Measurements from ENCODE around the gene H2BK1. TPM values are rescaled to one million over a fixed set of nuclear protein-coding genes. Genes with fewer than 3 reads are reported as not detected.

H2BK1 gene
- total and polyA plus RNA-seq, 2 of the 13 experiments (the other 11 are each of a cell fraction or from before 2014, with no cell fraction given) = not detected

DNA sequence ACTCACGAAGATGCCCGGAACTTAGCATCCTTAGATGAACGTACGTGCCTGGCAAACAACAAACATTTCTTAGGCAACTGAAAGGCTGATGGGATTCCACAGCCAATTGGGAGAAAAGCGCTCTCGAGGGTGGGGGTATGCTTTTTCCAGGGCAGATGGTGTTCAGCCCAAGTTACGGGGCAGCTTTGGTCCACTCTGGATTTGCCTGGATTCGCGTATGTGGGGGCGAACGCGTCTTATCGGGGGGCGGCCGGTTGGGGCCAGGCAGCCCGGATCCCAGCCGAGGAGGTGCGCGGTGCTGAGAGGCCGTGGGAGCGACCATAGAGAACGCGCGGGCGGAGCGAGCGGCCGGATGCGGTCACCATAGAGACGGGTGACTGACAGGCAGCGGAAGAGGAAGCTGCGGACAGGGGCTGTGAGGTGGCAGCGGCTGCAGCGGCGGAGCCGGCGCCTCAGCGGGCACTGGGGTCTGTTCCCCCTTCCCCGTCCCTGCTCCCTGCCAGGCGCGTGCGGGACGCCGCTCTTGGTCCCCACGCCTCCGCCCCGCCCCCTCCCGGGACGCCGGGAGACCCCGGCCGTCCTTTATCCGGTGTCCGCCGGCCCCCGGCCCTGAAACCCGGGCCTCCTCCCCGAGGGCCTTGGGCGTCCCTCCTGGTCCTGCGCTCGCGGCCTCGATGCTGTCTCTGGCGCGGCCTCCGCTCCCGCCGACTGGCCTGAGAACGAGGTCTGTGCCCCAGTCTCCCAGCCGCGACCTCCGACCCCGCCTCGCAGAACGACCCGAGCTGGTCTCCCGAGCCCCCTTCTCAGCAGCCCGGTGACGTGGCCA, 22.0 kb upstream of the H2BK1 start, which contains the start of gene CHPF2 (continued):
- TF ChIP-seq, protein P1, sequence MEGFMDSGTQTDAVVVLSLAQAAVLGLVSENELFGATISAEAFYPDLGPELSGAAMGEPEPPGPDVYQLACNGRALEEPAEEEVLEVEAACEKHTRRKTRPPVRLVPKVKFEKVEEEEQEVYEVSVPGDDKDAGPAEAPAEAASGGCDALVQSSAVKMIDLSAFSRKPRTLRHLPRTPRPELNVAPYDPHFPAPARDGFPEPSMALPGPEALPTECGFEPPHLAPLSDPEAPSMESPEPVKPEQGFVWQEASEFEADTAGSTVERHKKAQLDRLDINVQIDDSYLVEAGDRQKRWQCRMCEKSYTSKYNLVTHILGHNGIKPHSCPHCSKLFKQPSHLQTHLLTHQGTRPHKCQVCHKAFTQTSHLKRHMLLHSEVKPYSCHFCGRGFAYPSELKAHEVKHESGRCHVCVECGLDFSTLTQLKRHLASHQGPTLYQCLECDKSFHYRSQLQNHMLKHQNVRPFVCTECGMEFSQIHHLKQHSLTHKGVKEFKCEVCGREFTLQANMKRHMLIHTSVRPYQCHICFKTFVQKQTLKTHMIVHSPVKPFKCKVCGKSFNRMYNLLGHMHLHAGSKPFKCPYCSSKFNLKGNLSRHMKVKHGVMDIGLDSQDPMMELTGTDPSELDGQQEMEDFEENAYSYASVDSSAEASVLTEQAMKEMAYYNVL (CRISPR knock-in tag; IDR thresholded peaks at IDR 0.05; ENCODE audit: borderline replicate concordance) = peak; percentile 38; the same call in 1 of the 2 replicates
- TF ChIP-seq SRSF9 (IDR thresholded peaks at IDR 0.05; ENCODE audit: borderline replicate concordance, insufficient read depth, low read depth, low read length, poor library complexity, severe bottlenecking) (no peak), ZNF792 (CRISPR knock-in tag; IDR thresholded peaks at IDR 0.05) (peak; percentile 81; the same call in 1 of the 2 replicates), ZNF724P (CRISPR knock-in tag; IDR thresholded peaks at IDR 0.05; ENCODE audit: borderline replicate concordance) (no peak), EP300 (IDR thresholded peaks at IDR 0.05; ENCODE audit: low read depth in 2 of 2, low read length in 2 of 2) (no peak), EP300 (CRISPR knock-in tag; IDR thresholded peaks at IDR 0.05; ENCODE audit: borderline replicate concordance) (no peak), ZC3H13 (CRISPR knock-in tag; IDR thresholded peaks at IDR 0.05) (peak; percentile 74; the same call in 1 of the 2 replicates), ZNF768 (CRISPR knock-in tag; IDR thresholded peaks at IDR 0.05) (peak; percentile 32; the same call in 1 of the 2 replicates)
- TF ChIP-seq, protein P2, sequence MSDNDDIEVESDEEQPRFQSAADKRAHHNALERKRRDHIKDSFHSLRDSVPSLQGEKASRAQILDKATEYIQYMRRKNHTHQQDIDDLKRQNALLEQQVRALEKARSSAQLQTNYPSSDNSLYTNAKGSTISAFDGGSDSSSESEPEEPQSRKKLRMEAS (IDR thresholded peaks at IDR 0.05) = peak; percentile 38; the same call in 1 of the 2 replicates
- TF ChIP-seq, protein P3, sequence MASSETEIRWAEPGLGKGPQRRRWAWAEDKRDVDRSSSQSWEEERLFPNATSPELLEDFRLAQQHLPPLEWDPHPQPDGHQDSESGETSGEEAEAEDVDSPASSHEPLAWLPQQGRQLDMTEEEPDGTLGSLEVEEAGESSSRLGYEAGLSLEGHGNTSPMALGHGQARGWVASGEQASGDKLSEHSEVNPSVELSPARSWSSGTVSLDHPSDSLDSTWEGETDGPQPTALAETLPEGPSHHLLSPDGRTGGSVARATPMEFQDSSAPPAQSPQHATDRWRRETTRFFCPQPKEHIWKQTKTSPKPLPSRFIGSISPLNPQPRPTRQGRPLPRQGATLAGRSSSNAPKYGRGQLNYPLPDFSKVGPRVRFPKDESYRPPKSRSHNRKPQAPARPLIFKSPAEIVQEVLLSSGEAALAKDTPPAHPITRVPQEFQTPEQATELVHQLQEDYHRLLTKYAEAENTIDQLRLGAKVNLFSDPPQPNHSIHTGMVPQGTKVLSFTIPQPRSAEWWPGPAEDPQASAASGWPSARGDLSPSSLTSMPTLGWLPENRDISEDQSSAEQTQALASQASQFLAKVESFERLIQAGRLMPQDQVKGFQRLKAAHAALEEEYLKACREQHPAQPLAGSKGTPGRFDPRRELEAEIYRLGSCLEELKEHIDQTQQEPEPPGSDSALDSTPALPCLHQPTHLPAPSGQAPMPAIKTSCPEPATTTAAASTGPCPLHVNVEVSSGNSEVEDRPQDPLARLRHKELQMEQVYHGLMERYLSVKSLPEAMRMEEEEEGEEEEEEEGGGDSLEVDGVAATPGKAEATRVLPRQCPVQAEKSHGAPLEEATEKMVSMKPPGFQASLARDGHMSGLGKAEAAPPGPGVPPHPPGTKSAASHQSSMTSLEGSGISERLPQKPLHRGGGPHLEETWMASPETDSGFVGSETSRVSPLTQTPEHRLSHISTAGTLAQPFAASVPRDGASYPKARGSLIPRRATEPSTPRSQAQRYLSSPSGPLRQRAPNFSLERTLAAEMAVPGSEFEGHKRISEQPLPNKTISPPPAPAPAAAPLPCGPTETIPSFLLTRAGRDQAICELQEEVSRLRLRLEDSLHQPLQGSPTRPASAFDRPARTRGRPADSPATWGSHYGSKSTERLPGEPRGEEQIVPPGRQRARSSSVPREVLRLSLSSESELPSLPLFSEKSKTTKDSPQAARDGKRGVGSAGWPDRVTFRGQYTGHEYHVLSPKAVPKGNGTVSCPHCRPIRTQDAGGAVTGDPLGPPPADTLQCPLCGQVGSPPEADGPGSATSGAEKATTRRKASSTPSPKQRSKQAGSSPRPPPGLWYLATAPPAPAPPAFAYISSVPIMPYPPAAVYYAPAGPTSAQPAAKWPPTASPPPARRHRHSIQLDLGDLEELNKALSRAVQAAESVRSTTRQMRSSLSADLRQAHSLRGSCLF (CRISPR knock-in tag; IDR thresholded peaks at IDR 0.05; ENCODE audit: borderline replicate concordance) = no peak
- TF ChIP-seq, protein P4, sequence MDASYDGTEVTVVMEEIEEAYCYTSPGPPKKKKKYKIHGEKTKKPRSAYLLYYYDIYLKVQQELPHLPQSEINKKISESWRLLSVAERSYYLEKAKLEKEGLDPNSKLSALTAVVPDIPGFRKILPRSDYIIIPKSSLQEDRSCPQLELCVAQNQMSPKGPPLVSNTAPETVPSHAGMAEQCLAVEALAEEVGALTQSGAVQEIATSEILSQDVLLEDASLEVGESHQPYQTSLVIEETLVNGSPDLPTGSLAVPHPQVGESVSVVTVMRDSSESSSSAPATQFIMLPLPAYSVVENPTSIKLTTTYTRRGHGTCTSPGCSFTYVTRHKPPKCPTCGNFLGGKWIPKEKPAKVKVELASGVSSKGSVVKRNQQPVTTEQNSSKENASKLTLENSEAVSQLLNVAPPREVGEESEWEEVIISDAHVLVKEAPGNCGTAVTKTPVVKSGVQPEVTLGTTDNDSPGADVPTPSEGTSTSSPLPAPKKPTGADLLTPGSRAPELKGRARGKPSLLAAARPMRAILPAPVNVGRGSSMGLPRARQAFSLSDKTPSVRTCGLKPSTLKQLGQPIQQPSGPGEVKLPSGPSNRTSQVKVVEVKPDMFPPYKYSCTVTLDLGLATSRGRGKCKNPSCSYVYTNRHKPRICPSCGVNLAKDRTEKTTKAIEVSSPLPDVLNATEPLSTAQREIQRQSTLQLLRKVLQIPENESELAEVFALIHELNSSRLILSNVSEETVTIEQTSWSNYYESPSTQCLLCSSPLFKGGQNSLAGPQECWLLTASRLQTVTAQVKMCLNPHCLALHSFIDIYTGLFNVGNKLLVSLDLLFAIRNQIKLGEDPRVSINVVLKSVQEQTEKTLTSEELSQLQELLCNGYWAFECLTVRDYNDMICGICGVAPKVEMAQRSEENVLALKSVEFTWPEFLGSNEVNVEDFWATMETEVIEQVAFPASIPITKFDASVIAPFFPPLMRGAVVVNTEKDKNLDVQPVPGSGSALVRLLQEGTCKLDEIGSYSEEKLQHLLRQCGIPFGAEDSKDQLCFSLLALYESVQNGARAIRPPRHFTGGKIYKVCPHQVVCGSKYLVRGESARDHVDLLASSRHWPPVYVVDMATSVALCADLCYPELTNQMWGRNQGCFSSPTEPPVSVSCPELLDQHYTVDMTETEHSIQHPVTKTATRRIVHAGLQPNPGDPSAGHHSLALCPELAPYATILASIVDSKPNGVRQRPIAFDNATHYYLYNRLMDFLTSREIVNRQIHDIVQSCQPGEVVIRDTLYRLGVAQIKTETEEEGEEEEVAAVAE (CRISPR knock-in tag; IDR thresholded peaks at IDR 0.05; ENCODE audit: borderline replicate concordance) = peak; percentile 23; the same call in 1 of the 2 replicates
- TF ChIP-seq, protein P5, sequence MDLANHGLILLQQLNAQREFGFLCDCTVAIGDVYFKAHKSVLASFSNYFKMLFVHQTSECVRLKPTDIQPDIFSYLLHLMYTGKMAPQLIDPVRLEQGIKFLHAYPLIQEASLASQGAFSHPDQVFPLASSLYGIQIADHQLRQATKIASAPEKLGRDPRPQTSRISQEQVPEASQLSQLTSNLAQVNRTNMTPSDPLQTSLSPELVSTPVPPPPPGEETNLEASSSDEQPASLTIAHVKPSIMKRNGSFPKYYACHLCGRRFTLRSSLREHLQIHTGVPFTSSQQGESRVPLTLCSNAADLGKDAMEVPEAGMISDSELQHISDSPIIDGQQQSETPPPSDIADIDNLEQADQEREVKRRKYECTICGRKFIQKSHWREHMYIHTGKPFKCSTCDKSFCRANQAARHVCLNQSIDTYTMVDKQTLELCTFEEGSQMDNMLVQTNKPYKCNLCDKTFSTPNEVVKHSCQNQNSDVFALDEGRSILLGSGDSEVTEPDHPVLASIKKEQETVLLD (CRISPR knock-in tag; IDR thresholded peaks at IDR 0.05; ENCODE audit: low read depth) = no peak
